Mesenchymal stem cell (in vitro differentiated cells and primary cell): ENCODE data around the gene UBR7.

Experiments
- DNase-seq: peaks from one replicate; pipeline ENCODE4 v3.0.0-alpha.2; 2013
- H2AFZ ChIP-seq: one replicate; pipeline ENCODE4 v1.6.1; 2013; ENCODE audit warnings: low read depth, mild to moderate bottlenecking, control low read depth, inconsistent platforms, low read length, moderate library complexity
- H2AK5ac ChIP-seq: 2 replicates; pipeline ENCODE4 v1.6.1; 2013; ENCODE audit warnings: low read length, moderate library complexity, mild to moderate bottlenecking, inconsistent platforms; ENCODE audit not compliant: severe bottlenecking
- H2BK120ac ChIP-seq: one replicate; pipeline ENCODE4 v1.6.1; 2013; ENCODE audit warnings: low read depth, mild to moderate bottlenecking, inconsistent platforms, low read length, moderate library complexity
- H2BK12ac ChIP-seq, 2 experiments: one replicate each; pipeline ENCODE4 v1.6.1; 2013; ENCODE audit warnings: inconsistent platforms in 2 of 2, low read length in 2 of 2, mild to moderate bottlenecking in 2 of 2, moderate library complexity in 2 of 2, control low read depth in 1 of 2
- H2BK15ac ChIP-seq: one replicate; pipeline ENCODE4 v1.6.1; 2013; ENCODE audit warnings: mild to moderate bottlenecking, low read depth, inconsistent platforms; ENCODE audit not compliant: poor library complexity, severe bottlenecking
- H2BK5ac ChIP-seq: 2 replicates; pipeline ENCODE4 v1.6.1; 2013; ENCODE audit warnings: low read depth, mild to moderate bottlenecking, low read length, control low read depth, inconsistent platforms; ENCODE audit not compliant: poor library complexity, severe bottlenecking
- H3K14ac ChIP-seq, 2 experiments: one replicate each; pipeline ENCODE4 v1.6.1; 2013; ENCODE audit warnings: inconsistent platforms in 2 of 2, low read length in 2 of 2, control low read depth in 1 of 2, mild to moderate bottlenecking in 1 of 2, moderate library complexity in 1 of 2
- H3K18ac ChIP-seq, 2 experiments: one replicate each; pipeline ENCODE4 v1.6.1; 2013; ENCODE audit warnings: inconsistent platforms in 2 of 2, low read length in 2 of 2, control low read depth in 1 of 2, low read depth in 1 of 2, mild to moderate bottlenecking in 1 of 2
- H3K23ac ChIP-seq, 2 experiments: one replicate each; pipeline ENCODE4 v1.6.1; 2013; ENCODE audit warnings: inconsistent platforms in 2 of 2, low read length in 2 of 2, mild to moderate bottlenecking in 2 of 2, moderate library complexity in 2 of 2, control low read depth in 1 of 2
- H3K27ac ChIP-seq: 2 replicates; pipeline ENCODE4 v1.5.1; 2013; ENCODE audit warnings: mild to moderate bottlenecking, moderate library complexity, low read length, control low read depth, inconsistent platforms; ENCODE audit not compliant: poor library complexity, severe bottlenecking
- H3K27me3 ChIP-seq, 2 experiments: 2 replicates each; pipeline versions ENCODE4 v1.6.1 to v1.7.0; 2013; ENCODE audit warnings: low read length in 2 of 2, mild to moderate bottlenecking in 2 of 2, moderate library complexity in 2 of 2, control low read depth in 1 of 2, inconsistent platforms in 1 of 2; ENCODE audit not compliant: control insufficient read depth in 1 of 2, insufficient read depth in 1 of 2
- H3K36me3 ChIP-seq, 2 experiments: 2 replicates each; pipeline versions ENCODE4 v1.6.1 to v1.7.0; 2013; ENCODE audit warnings: low read length in 2 of 2, control low read depth in 1 of 2, inconsistent platforms in 1 of 2, low read depth in 1 of 2, mild to moderate bottlenecking in 1 of 2; ENCODE audit not compliant: insufficient read depth in 2 of 2, control insufficient read depth in 1 of 2
- H3K4ac ChIP-seq, 2 experiments: one replicate each; pipeline ENCODE4 v1.6.1; 2013; ENCODE audit warnings: inconsistent platforms in 2 of 2, low read length in 2 of 2, mild to moderate bottlenecking in 2 of 2, moderate library complexity in 2 of 2, control low read depth in 1 of 2, low read depth in 1 of 2
- H3K4me1 ChIP-seq: 2 replicates; pipeline ENCODE4 v1.6.1; 2013; ENCODE audit warnings: low read depth, low read length, control low read depth; ENCODE audit not compliant: control insufficient read depth, insufficient read depth
- H3K4me2 ChIP-seq: 2 replicates; pipeline ENCODE4 v1.6.1; 2013; ENCODE audit warnings: low read length, mild to moderate bottlenecking, inconsistent platforms; ENCODE audit not compliant: poor library complexity, severe bottlenecking
- H3K4me3 ChIP-seq, 2 experiments: 2 replicates each; pipeline versions ENCODE4 v1.5.1 to v1.7.0; 2013; ENCODE audit warnings: low read length in 2 of 2, mild to moderate bottlenecking in 2 of 2, control low read depth in 1 of 2, low read depth in 1 of 2; ENCODE audit not compliant: insufficient read depth in 1 of 2
- H3K79me1 ChIP-seq: replicated peaks from 2 replicates; pipeline ENCODE4 v1.6.1; 2013; ENCODE audit warnings: mild to moderate bottlenecking, control low read depth, low read length, inconsistent platforms; ENCODE audit not compliant: poor library complexity, severe bottlenecking
- H3K9ac ChIP-seq: 2 replicates; pipeline ENCODE4 v1.7.0; 2013; ENCODE audit warnings: mild to moderate bottlenecking, low read length, moderate library complexity
- H3K9me3 ChIP-seq: 2 replicates; pipeline ENCODE4 v1.7.0; 2013; ENCODE audit warnings: mild to moderate bottlenecking, low read length; ENCODE audit not compliant: control insufficient read depth
- H4K8ac ChIP-seq: one replicate; pipeline ENCODE4 v1.6.1; 2013; ENCODE audit warnings: inconsistent platforms, mild to moderate bottlenecking, low read length, moderate library complexity
- H4K91ac ChIP-seq: one replicate; pipeline ENCODE4 v1.6.1; 2013; ENCODE audit warnings: mild to moderate bottlenecking, low read length, inconsistent platforms
- WGBS: methylation state at CpG from one replicate; pipeline ENCODE4 v1.1.7; 2013; ENCODE audit warnings: mixed read lengths; 5-methylcytosine and 5-hydroxymethylcytosine counted together

UBR7 gene

GRCh38 chr14:93185349-93185720, 21.7 kb upstream of the UBR7 start:
- H3K4ac ChIP-seq = peak overlapping the region in 1 of 2 experiments; percentile 85
- no peak overlapping the region for H2AK5ac ChIP-seq
- H3K23ac ChIP-seq = no peak overlapping the region
- 3% methylated on average over 9 of the region's 10 CpGs for WGBS
- no peak overlapping the region for H4K91ac ChIP-seq
- no peak overlapping the region for H2BK12ac ChIP-seq
- no peak overlapping the region for H2BK5ac ChIP-seq
- no peaks in the 10 kb centered on the region for H3K27me3 ChIP-seq
- H3K79me1 ChIP-seq = peaks cover 23% of the 10 kb centered on the region
- no peak for DNase-seq
- peak overlapping the region in 1 of 2 experiments; percentile 79 for H3K14ac ChIP-seq
- H3K4me1 ChIP-seq = peaks cover 6% of the 10 kb centered on the region
- peak overlapping the region; percentile 82 for H3K27ac ChIP-seq
- H3K4me2 ChIP-seq = peak overlapping the region; percentile 95
- no peak overlapping the region for H2BK15ac ChIP-seq
- peak overlapping the region; percentile 92 for H2AFZ ChIP-seq
- no peaks in the 10 kb centered on the region for H3K9me3 ChIP-seq
- H3K4me3 ChIP-seq = peak overlapping the region; percentile 81 to 99
- peak overlapping the region; percentile 68 to 91 for H3K18ac ChIP-seq
- H3K36me3 ChIP-seq = peaks cover 15 to 42% of the 10 kb centered on the region in 2 experiments
- peak overlapping the region; percentile 82 for H4K8ac ChIP-seq
- H3K9ac ChIP-seq = peak overlapping the region; percentile 93
- peak overlapping the region; percentile 92 for H2BK120ac ChIP-seq

GRCh38 chr14:93186466-93186865, 20.6 kb upstream of the UBR7 start:
- no peak overlapping the region for H3K4me2 ChIP-seq
- no peak overlapping the region for H2BK12ac ChIP-seq
- no peak overlapping the region for H2BK15ac ChIP-seq
- H3K23ac ChIP-seq = no peak overlapping the region
- H3K27ac ChIP-seq = no peak overlapping the region
- H3K27me3 ChIP-seq = no peaks in the 10 kb centered on the region
- peaks cover 6% of the 10 kb centered on the region for H3K4me1 ChIP-seq
- WGBS = 98% methylated on average over 6 of the region's 6 CpGs
- H3K14ac ChIP-seq = no peak overlapping the region
- peaks cover 23% of the 10 kb centered on the region for H3K79me1 ChIP-seq
- H2AFZ ChIP-seq = no peak overlapping the region
- no peaks in the 10 kb centered on the region for H3K9me3 ChIP-seq
- no peak overlapping the region for H2AK5ac ChIP-seq
- H4K91ac ChIP-seq = no peak overlapping the region
- H3K9ac ChIP-seq = peak overlapping the region; percentile 29
- H3K4ac ChIP-seq = no peak overlapping the region
- H2BK120ac ChIP-seq = no peak overlapping the region
- no peak overlapping the region for H3K18ac ChIP-seq
- DNase-seq = peak; percentile 10
- no peak overlapping the region for H4K8ac ChIP-seq
- no peak overlapping the region for H2BK5ac ChIP-seq
- H3K4me3 ChIP-seq = no peak overlapping the region
- peaks cover 11 to 42% of the 10 kb centered on the region in 2 experiments for H3K36me3 ChIP-seq

- Histone ChIP-seq H2BK12ac (no peak overlapping the region), H3K27me3 (no peaks in the 10 kb centered on the region), H2AK5ac (no peak overlapping the region), H3K4ac (no peak overlapping the region), H4K8ac (no peak overlapping the region), H4K91ac (no peak overlapping the region), H3K14ac (no peak overlapping the region), H2BK5ac (no peak overlapping the region), H3K4me1 (peaks cover 6% of the 10 kb centered on the region), H2BK15ac (no peak overlapping the region), H3K36me3 (peaks cover 8 to 37% of the 10 kb centered on the region in 2 experiments), H3K79me1 (peaks cover 23% of the 10 kb centered on the region), H2BK120ac (no peak overlapping the region), H3K4me2 (no peak overlapping the region), H3K27ac (no peak overlapping the region), H2AFZ (no peak overlapping the region), H3K9ac (peak overlapping the region; percentile 29), H3K9me3 (no peaks in the 10 kb centered on the region), H3K23ac (no peak overlapping the region), H3K18ac (no peak overlapping the region), H3K4me3 (no peak overlapping the region)
- no peak for DNase-seq
- WGBS = 100% methylated on average over 1 of the region's 3 CpGs
Observed at GRCh38 chr14:93186956-93187355, 20.1 kb upstream of the UBR7 start.

- H3K79me1 ChIP-seq = peaks cover 16% of the 10 kb centered on the region
- no peak overlapping the region for H2BK12ac ChIP-seq
- H2BK5ac ChIP-seq = no peak overlapping the region
- no peaks in the 10 kb centered on the region for H3K27me3 ChIP-seq
- no peak overlapping the region for H3K14ac ChIP-seq
- H2BK15ac ChIP-seq = no peak overlapping the region
- no peak overlapping the region for H3K27ac ChIP-seq
- H3K4me3 ChIP-seq = no peak overlapping the region
- no peak overlapping the region for H3K9ac ChIP-seq
- H4K8ac ChIP-seq = no peak overlapping the region
- H3K18ac ChIP-seq = no peak overlapping the region
- no peaks in the 10 kb centered on the region for H3K9me3 ChIP-seq
- DNase-seq = no peak
- no peak overlapping the region for H3K4ac ChIP-seq
- no peaks in the 10 kb centered on the region for H3K36me3 ChIP-seq
- H2AK5ac ChIP-seq = no peak overlapping the region
- H4K91ac ChIP-seq = no peak overlapping the region
- H3K4me1 ChIP-seq = no peaks in the 10 kb centered on the region
- no peak overlapping the region for H3K23ac ChIP-seq
- H3K4me2 ChIP-seq = no peak overlapping the region
- H2BK120ac ChIP-seq = no peak overlapping the region
- WGBS = 93% methylated on average over 1 of the region's 1 CpG
- no peak overlapping the region for H2AFZ ChIP-seq
Observed at GRCh38 chr14:93195316-93195999, 11.6 kb upstream of the UBR7 start.
